Lower lobe of right lung (tissue), 2 donors: ENCODE data around the gene VEPH1. TPM values are rescaled to one million over a fixed set of nuclear protein-coding genes. Genes with fewer than 3 reads are reported as not detected.
A peak's percentile ranks its signal among the peaks of the same experiment; 100 is the strongest.

ENCODE experiments used
- ATAC-seq, 2 donors: fragments of 200-7000 bp; cut with Tn5 transposase; one replicate each; pipeline ENCODE4 v1.9.1; 2020 to 2022; ENCODE audit warnings: mild to moderate bottlenecking in 2 of 2, moderate library complexity in 2 of 2
- DNase-seq: peaks from one replicate; pipeline ENCODE4 v3.0.0-alpha.2; 2020
- H3K27ac ChIP-seq: fragments of 200-600 bp; one replicate; pipeline ENCODE4 v1.8.0; 2022
- H3K27me3 ChIP-seq: fragments of 200-600 bp; one replicate; pipeline ENCODE4 v1.8.0; 2022; ENCODE audit warnings: low read depth
- H3K36me3 ChIP-seq: fragments of 200-600 bp; one replicate; pipeline ENCODE4 v1.8.0; 2022; ENCODE audit warnings: mild to moderate bottlenecking
- H3K4me1 ChIP-seq: fragments of 200-600 bp; one replicate; pipeline ENCODE4 v1.8.0; 2022
- H3K4me3 ChIP-seq: fragments of 200-600 bp; one replicate; pipeline ENCODE4 v1.8.0; 2022; ENCODE audit warnings: mild to moderate bottlenecking
- H3K9me3 ChIP-seq: fragments of 200-600 bp; one replicate; pipeline ENCODE4 v1.8.0; 2022
- intact Hi-C: fragments of 100-400 bp; cut with DNase I; formaldehyde crosslinking; loops from one replicate; pipeline ENCODE4 v1.11.0; 2022
- total RNA-seq: library from RNA; stranded (reverse); fragmentation: NEBNext Ultra II Directional; extraction: Animal tissue kit (Norgen Biotek cat#: 25700); gene quantifications from one replicate; pipeline ENCODE4 v1.2.1, GENCODE V29; 2021
- TF ChIP-seq, protein P1 (sequence below): fragments of 200-600 bp; IDR thresholded peaks from one replicate; pipeline ENCODE4 v1.8.0; 2022; ENCODE audit warnings: antibody characterized with exemption, mild to moderate bottlenecking
- donor health status: DM: no; HTN: yes; CAD: no; lungs with severe emphysema.

Gene VEPH1
- total RNA-seq, 1 donor from 2014 or later, result 116 TPM

DNA sequence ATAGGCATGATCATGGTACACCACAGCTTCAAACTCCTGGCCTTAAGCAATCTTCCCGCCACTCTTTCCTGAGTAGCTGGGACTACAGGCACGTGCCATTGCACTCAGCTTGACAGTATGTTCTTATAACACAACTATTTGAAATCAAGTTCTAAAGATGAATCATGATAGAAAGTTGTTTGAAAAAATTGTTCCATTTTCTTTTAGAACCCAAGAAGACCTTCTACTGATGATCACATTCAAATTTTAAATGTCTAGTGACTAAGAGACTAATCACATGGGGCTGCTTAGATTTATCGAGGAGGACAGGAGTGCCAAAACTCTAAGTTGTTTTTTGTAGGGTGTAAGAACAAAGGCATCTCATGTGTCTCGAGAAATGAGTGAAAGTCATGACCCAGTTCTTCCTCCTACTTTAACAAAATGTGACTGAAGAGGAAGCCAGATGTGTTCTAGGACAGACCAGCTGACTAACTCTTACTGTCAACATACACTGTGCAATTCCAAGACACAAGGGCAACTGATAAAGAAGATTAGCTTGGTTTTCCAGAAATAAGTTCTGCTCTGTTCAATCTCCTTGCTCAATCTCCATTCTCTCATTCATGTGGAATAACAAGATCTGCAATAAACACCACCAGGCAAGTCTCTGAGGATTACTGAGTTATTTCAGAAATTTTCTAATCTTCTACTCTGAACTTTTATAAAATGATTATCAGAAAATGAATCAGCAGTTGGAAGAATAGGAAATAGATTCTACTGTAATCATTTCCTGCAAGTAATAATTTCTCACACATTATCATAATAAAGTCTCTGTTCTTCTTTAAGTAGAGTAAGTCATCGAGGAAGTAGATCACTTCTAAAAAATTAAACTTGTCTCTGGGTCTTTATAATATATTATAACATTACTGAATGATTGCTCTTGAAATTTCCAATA, 220.7 kb downstream of the VEPH1 start:
- peak; percentile 73 to 81 for ATAC-seq
- H3K27ac ChIP-seq, result no peak overlapping the region
- TF ChIP-seq, protein P1, sequence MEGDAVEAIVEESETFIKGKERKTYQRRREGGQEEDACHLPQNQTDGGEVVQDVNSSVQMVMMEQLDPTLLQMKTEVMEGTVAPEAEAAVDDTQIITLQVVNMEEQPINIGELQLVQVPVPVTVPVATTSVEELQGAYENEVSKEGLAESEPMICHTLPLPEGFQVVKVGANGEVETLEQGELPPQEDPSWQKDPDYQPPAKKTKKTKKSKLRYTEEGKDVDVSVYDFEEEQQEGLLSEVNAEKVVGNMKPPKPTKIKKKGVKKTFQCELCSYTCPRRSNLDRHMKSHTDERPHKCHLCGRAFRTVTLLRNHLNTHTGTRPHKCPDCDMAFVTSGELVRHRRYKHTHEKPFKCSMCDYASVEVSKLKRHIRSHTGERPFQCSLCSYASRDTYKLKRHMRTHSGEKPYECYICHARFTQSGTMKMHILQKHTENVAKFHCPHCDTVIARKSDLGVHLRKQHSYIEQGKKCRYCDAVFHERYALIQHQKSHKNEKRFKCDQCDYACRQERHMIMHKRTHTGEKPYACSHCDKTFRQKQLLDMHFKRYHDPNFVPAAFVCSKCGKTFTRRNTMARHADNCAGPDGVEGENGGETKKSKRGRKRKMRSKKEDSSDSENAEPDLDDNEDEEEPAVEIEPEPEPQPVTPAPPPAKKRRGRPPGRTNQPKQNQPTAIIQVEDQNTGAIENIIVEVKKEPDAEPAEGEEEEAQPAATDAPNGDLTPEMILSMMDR, result no peak

DNA sequence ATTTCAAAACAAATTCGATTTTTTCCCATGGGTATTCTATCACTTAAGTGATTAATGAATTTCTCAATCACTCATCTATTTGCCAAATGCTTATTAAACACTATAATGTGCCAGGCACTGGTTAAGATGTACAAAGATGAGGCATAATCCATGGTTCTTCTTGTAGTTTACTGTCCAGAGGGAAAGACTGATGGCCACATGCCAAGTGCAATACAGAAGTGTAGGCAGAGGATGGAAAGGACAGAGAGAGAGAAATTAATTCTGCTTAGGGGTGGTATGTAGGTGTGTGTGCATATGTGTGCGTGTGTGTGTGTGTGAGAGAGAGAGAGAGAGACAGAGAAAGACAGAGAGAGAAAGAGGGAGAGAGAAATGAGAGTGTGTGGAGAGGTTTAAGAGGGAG, 222.4 kb downstream of the VEPH1 start:
- no peak overlapping the region for H3K4me3 ChIP-seq
- H3K4me1 ChIP-seq, result no peaks in the 10 kb centered on the region
- no peaks in the 10 kb centered on the region for H3K27me3 ChIP-seq
- DNase-seq (no peak), ATAC-seq (no peak)
- H3K27ac ChIP-seq, result no peak overlapping the region
- intact Hi-C loops, result no loop called here
- H3K36me3 ChIP-seq, result no peaks in the 10 kb centered on the region
- TF ChIP-seq, protein P1, result no peak
- no peaks in the 10 kb centered on the region for H3K9me3 ChIP-seq

More for the DNA sequence above, 220.7 kb downstream of the VEPH1 start:
- Histone ChIP-seq H3K4me1 (no peaks in the 10 kb centered on the region), H3K36me3 (no peaks in the 10 kb centered on the region), H3K4me3 (no peak overlapping the region), H3K9me3 (no peaks in the 10 kb centered on the region), H3K27me3 (no peaks in the 10 kb centered on the region)
- DNase-seq, result no peak
- intact Hi-C loops, result no loop called here

GRCh38 chr3:157280354-157280753, 222.9 kb downstream of the VEPH1 start:
- Histone ChIP-seq H3K27ac (no peak overlapping the region), H3K9me3 (no peaks in the 10 kb centered on the region), H3K27me3 (no peaks in the 10 kb centered on the region), H3K4me3 (no peak overlapping the region), H3K4me1 (no peaks in the 10 kb centered on the region), H3K36me3 (no peaks in the 10 kb centered on the region)
- no peak for DNase-seq
- ATAC-seq, result no peak
- TF ChIP-seq, protein P1, result no peak
- intact Hi-C loops, result no loop called here

DNA sequence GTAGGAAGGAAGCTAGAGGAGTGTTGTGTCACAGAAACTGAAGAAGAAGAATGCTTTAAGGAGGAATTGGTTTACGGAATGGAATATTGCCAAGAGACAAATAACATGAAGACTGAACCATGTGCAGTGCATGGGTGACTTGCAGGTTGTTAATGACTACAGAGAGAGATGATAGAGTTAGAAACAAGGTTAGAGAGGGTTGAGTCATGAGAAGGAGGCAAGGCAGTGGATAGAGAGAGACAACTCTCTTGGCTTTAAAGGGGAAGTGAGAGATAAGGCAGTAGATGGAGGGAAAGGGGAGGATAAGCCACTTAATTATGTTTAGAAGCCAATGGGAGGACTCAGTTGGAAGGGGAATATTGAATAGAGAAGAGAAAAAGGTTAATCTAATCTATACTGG, 224.0 kb downstream of the VEPH1 start:
- H3K27ac ChIP-seq, result no peak overlapping the region
- H3K36me3 ChIP-seq, result no peaks in the 10 kb centered on the region
- no peak for DNase-seq
- H3K27me3 ChIP-seq, result no peaks in the 10 kb centered on the region
- TF ChIP-seq, protein P1, result no peak
- no peak for ATAC-seq
- intact Hi-C loops, result no loop called here
- no peaks in the 10 kb centered on the region for H3K4me1 ChIP-seq
- no peaks in the 10 kb centered on the region for H3K9me3 ChIP-seq
- H3K4me3 ChIP-seq, result no peak overlapping the region

DNA sequence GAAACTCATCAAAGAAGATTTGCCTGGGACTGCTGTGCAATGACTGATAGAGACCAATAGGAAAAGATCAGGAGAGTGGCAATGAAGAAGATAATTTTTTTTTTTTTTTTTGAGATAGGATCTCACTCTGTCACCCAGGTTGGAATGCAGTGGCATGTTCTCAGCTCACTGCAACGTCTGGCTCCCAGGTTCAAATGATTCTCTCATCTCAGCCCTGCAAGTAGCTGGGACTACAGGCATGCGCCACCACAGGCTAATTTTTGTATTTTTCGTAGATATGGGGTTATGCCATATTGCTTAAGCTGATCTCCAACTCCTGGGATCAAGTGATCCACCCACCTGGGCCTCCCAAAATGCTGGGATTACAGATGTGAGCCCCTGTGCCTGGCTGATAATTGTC, 226.4 kb downstream of the VEPH1 start:
- ATAC-seq, result no peak
- Histone ChIP-seq H3K27ac (no peak overlapping the region), H3K4me1 (no peaks in the 10 kb centered on the region), H3K9me3 (no peaks in the 10 kb centered on the region), H3K27me3 (no peaks in the 10 kb centered on the region), H3K4me3 (no peak overlapping the region), H3K36me3 (no peaks in the 10 kb centered on the region)
- no peak for DNase-seq
- intact Hi-C loops, result no loop called here
- TF ChIP-seq, protein P1, result no peak
